ENCODE measurements around the gene GMPS. TPM values are rescaled to one million over a fixed set of nuclear protein-coding genes. Genes with fewer than 3 reads are reported as not detected.

GMPS gene
- total RNA-seq, 2 donors from 2014 or later = 40.9 to 62.9 TPM

GRCh38 chr3:155869691-155870090 is 759 bp upstream of the GMPS start:
- no peaks in the 10 kb centered on the region for H3K27me3 ChIP-seq
- peak overlapping the region; percentile 58 to 74 for H3K9ac ChIP-seq (ENCODE audit: low read depth in 2 of 2, low read length in 2 of 2)
- peak overlapping the region; percentile 99 for H3K4me3 ChIP-seq
- no peaks in the 10 kb centered on the region for H3K4me1 ChIP-seq
- DNase-seq = no peak
- H3K27ac ChIP-seq = peak overlapping the region; percentile 96
- TF ChIP-seq CTCF (IDR thresholded peaks at IDR 0.05) = no peak
- intact Hi-C loops (cut with DNase I) = loop anchor here (10.0 kb wide), 1 partner anchor 65 kb away; the partner anchor contains the start of gene C3orf33
- no peaks in the 10 kb centered on the region for H3K36me3 ChIP-seq
- no peaks in the 10 kb centered on the region for H3K9me3 ChIP-seq

DNA sequence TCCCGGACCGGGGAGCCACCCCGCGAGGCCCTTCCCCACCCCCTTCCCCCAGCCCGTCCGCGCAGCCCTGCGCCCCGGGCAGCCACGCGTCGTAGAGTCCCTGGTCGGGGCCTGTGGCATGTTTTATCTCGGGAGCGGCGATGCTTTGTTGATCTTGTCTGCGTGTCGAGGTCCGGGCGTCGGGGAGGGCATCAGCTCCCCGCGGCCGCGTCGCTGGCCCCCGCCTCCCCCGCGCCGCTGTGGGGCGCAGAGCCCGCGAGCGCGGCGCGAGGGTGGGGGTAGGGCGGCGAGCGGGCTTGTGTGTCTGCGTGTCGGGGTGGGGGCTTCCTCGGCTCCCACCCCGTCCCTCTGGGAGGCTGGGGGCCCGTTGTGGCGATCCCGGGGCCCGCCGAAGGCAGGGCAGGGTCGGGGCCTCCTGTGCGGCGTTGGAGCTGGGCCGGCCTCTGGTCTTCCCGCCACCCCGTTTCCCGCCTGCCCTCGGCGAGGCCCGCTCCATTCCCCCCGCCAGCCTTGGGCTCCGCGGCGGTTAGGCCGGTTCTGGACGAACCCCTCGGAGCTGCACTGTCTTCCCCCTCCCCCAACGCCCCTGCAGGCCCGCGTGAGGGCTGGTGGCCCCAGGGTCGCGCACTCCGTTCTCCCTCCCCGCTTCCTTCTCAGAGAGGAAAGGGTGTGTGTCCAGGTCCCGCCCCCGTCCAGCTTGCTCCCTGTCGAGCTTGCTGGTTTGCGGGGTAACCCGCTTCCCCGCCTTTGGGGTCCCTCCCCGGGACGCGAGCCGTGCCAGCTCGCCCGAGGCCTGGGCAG is 695 bp downstream of the GMPS start:
- peak overlapping the region; percentile 99 for H3K4me3 ChIP-seq
- intact Hi-C loops (cut with DNase I) = no loop called here
- no peaks in the 10 kb centered on the region for H3K27me3 ChIP-seq
- peak overlapping the region; percentile 89 to 99 for H3K9ac ChIP-seq (ENCODE audit: low read depth in 2 of 2, low read length in 2 of 2)
- no peaks in the 10 kb centered on the region for H3K4me1 ChIP-seq
- no peaks in the 10 kb centered on the region for H3K9me3 ChIP-seq
- H3K36me3 ChIP-seq = no peaks in the 10 kb centered on the region
- no peak for TF ChIP-seq CTCF (IDR thresholded peaks at IDR 0.05)
- DNase-seq = peak; percentile 71
- peak overlapping the region; percentile 96 for H3K27ac ChIP-seq

GRCh38 chr3:155871746-155872158 is 1.3 kb downstream of the GMPS start:
- DNase-seq = no peak
- Histone ChIP-seq H3K4me1 (no peaks in the 10 kb centered on the region), H3K27me3 (no peaks in the 10 kb centered on the region), H3K4me3 (peak overlapping the region; percentile 99), H3K27ac (peak overlapping the region; percentile 96), H3K9ac (ENCODE audit: low read depth in 2 of 2, low read length in 2 of 2) (peak overlapping the region; percentile 89 to 99), H3K9me3 (no peaks in the 10 kb centered on the region), H3K36me3 (no peaks in the 10 kb centered on the region)
- no peak for TF ChIP-seq CTCF (IDR thresholded peaks at IDR 0.05)
- intact Hi-C loops (cut with DNase I) = no loop called here

GRCh38 chr3:155872904-155873646 is 2.6 kb downstream of the GMPS start:
- Histone ChIP-seq H3K27me3 (no peaks in the 10 kb centered on the region), H3K9ac (ENCODE audit: low read depth in 2 of 2, low read length in 2 of 2) (no peak overlapping the region), H3K27ac (no peak overlapping the region), H3K4me3 (no peak overlapping the region), H3K36me3 (no peaks in the 10 kb centered on the region), H3K4me1 (no peaks in the 10 kb centered on the region), H3K9me3 (no peaks in the 10 kb centered on the region)
- no peak for DNase-seq
- intact Hi-C loops (cut with DNase I) = no loop called here
- no peak for TF ChIP-seq CTCF (IDR thresholded peaks at IDR 0.05)

- H3K9me3 ChIP-seq = no peaks in the 10 kb centered on the region
- DNase-seq = no peak
- intact Hi-C loops (cut with DNase I) = no loop called here
- no peaks in the 10 kb centered on the region for H3K4me1 ChIP-seq
- no peak overlapping the region for H3K4me3 ChIP-seq
- no peak for TF ChIP-seq CTCF (IDR thresholded peaks at IDR 0.05)
- H3K27me3 ChIP-seq = no peaks in the 10 kb centered on the region
- H3K27ac ChIP-seq = no peak overlapping the region
- H3K9ac ChIP-seq (ENCODE audit: low read depth in 2 of 2, low read length in 2 of 2) = no peak overlapping the region
- H3K36me3 ChIP-seq = no peaks in the 10 kb centered on the region
These were observed 5.6 kb downstream of the GMPS start for GRCh38 chr3:155876037-155876436.
